IMR-90 (cell line): ENCODE data around the gene LIPJ. TPM values are rescaled to one million over a fixed set of nuclear protein-coding genes. Genes with fewer than 3 reads are reported as not detected.

ENCODE experiments used
- ATAC-seq: fragments of 200-7000 bp; cut with Tn5 transposase; 2 replicates; pipeline ENCODE4 v1.9.1; 2020; ENCODE audit warnings: low read depth, mild to moderate bottlenecking, moderate library complexity
- BruUV-seq: library from RNA; stranded (reverse); fragments of 400-500 nt; replicated peaks from 2 replicates; lab custom pipeline; 2021; lab: Mats Ljungman, UMichigan
- CTCF ChIA-PET: fragments of 300-600 bp; formaldehyde crosslinking; extraction: SDS; loops from one replicate; lab custom pipeline; 2021; ENCODE audit warnings: antibody characterized with exemption; lab: Yijun Ruan, JAX
- POLR2A ChIA-PET: fragments of 300-600 bp; sonication (Branson Sonifier 250); formaldehyde crosslinking; loops from one replicate; lab custom pipeline; 2022; ENCODE audit warnings: antibody characterized with exemption; ENCODE audit not compliant: unreplicated experiment; lab: Charles Lee
- DNase-seq: peaks from one replicate; pipeline ENCODE4 v3.0.0; 2013
- H2AFZ ChIP-seq: replicated peaks from 2 replicates; pipeline ENCODE3; 2013; ENCODE audit warnings: low read length, mild to moderate bottlenecking; ENCODE audit not compliant: poor library complexity
- H2AK5ac ChIP-seq: 2 replicates; pipeline ENCODE4 v1.6.1; 2013; ENCODE audit warnings: low read depth, low read length, inconsistent platforms
- H2AK9ac ChIP-seq: replicated peaks from 2 replicates; pipeline ENCODE3; 2013; ENCODE audit warnings: mild to moderate bottlenecking, low read depth, low read length, moderate library complexity; ENCODE audit not compliant: poor library complexity
- H2BK120ac ChIP-seq: 2 replicates; pipeline ENCODE4 v1.6.1; 2013; ENCODE audit warnings: low read depth, low read length, inconsistent platforms
- H2BK15ac ChIP-seq: 3 replicates; pipeline ENCODE4 v1.6.1; 2013; ENCODE audit warnings: low read depth, low read length, inconsistent platforms
- H2BK20ac ChIP-seq: 2 replicates; pipeline ENCODE4 v1.6.1; 2013; ENCODE audit warnings: low read depth, mild to moderate bottlenecking, inconsistent platforms, low read length, moderate library complexity
- H2BK5ac ChIP-seq: 2 replicates; pipeline ENCODE4 v1.6.1; 2013; ENCODE audit warnings: mild to moderate bottlenecking, low read depth, low read length, inconsistent platforms; ENCODE audit not compliant: poor library complexity, severe bottlenecking
- H3K14ac ChIP-seq: replicated peaks from 2 replicates; pipeline ENCODE4 v1.6.1; 2013; ENCODE audit warnings: low read depth, low read length, inconsistent platforms
- H3K18ac ChIP-seq: 2 replicates; pipeline ENCODE4 v1.6.1; 2013; ENCODE audit warnings: low read depth, low read length, control low read depth
- H3K23ac ChIP-seq: 2 replicates; pipeline ENCODE4 v1.6.1; 2013; ENCODE audit warnings: low read depth, low read length, inconsistent platforms
- H3K27ac ChIP-seq: 2 replicates; pipeline ENCODE4 v1.5.1; 2013; ENCODE audit warnings: mild to moderate bottlenecking, control low read depth, low read length; ENCODE audit not compliant: insufficient read depth
- H3K27me3 ChIP-seq: 2 replicates; pipeline ENCODE4 v1.6.1; 2013; ENCODE audit warnings: low read length; ENCODE audit not compliant: control insufficient read depth, insufficient read depth
- H3K36me3 ChIP-seq: 2 replicates; pipeline ENCODE4 v1.6.1; 2013; ENCODE audit warnings: low read length, mixed read lengths; ENCODE audit not compliant: control insufficient read depth, insufficient read depth
- H3K4ac ChIP-seq: 2 replicates; pipeline ENCODE4 v1.6.1; 2013; ENCODE audit warnings: low read depth, low read length, inconsistent platforms
- H3K4me1 ChIP-seq: 2 replicates; pipeline ENCODE4 v1.6.1; 2013; ENCODE audit warnings: low read length, mixed read lengths; ENCODE audit not compliant: control insufficient read depth, insufficient read depth
- H3K4me2 ChIP-seq: 2 replicates; pipeline ENCODE4 v1.6.1; 2013; ENCODE audit warnings: low read depth, mild to moderate bottlenecking, control low read depth, low read length, moderate library complexity
- H3K4me3 ChIP-seq: 2 replicates; pipeline ENCODE4 v1.5.1; 2013; ENCODE audit warnings: low read depth, mild to moderate bottlenecking, control low read depth, low read length, moderate library complexity; ENCODE audit not compliant: insufficient read depth
- H3K56ac ChIP-seq: 2 replicates; pipeline ENCODE4 v1.6.1; 2013; ENCODE audit warnings: low read length, inconsistent platforms; ENCODE audit not compliant: insufficient read depth; ENCODE audit errors: extremely low read depth
- H3K79me1 ChIP-seq, 2 experiments: 2 replicates each; pipeline ENCODE4 v1.6.1; 2013; ENCODE audit warnings: low read length in 2 of 2, inconsistent platforms in 1 of 2, low read depth in 1 of 2
- H3K9ac ChIP-seq: 2 replicates; pipeline ENCODE4 v1.6.1; 2013; ENCODE audit warnings: low read depth, low read length, control low read depth
- H3K9me1 ChIP-seq: 2 replicates; pipeline ENCODE4 v1.6.1; 2013; ENCODE audit warnings: low read length, inconsistent platforms; ENCODE audit not compliant: insufficient read depth
- H3K9me3 ChIP-seq: 2 replicates; pipeline ENCODE4 v1.6.1; 2013; ENCODE audit warnings: low read length; ENCODE audit not compliant: control insufficient read depth, insufficient read depth
- H4K20me1 ChIP-seq: 2 replicates; pipeline ENCODE4 v1.6.1; 2013; ENCODE audit warnings: low read length, inconsistent platforms; ENCODE audit not compliant: insufficient read depth
- H4K5ac ChIP-seq: 2 replicates; pipeline ENCODE4 v1.6.1; 2013; ENCODE audit warnings: mild to moderate bottlenecking, low read depth, low read length, control low read depth
- H4K8ac ChIP-seq, 2 experiments: 2 replicates each; pipeline ENCODE4 v1.6.1; 2013; ENCODE audit warnings: low read depth in 2 of 2, low read length in 2 of 2, control low read depth in 1 of 2, inconsistent platforms in 1 of 2
- H4K91ac ChIP-seq: 2 replicates; pipeline ENCODE4 v1.6.1; 2013; ENCODE audit warnings: low read depth, low read length, inconsistent platforms; ENCODE audit not compliant: insufficient read depth
- BHLHE40 ChIP-seq: fragments of 150-350 bp; IDR thresholded peaks from 2 replicates; pipeline ENCODE4 v1.6.1; 2016; ENCODE audit warnings: mild to moderate bottlenecking, low read depth, low read length
- CEBPB ChIP-seq: IDR thresholded peaks from 2 replicates; pipeline ENCODE4 v1.6.1; 2012; ENCODE audit warnings: low read depth, low read length, improper control_type of control experiment
- CHD1 ChIP-seq: IDR thresholded peaks from 2 replicates; pipeline ENCODE4 v1.6.1; 2012; ENCODE audit warnings: low read depth, low read length, improper control_type of control experiment
- ELK1 ChIP-seq: fragments of 150-350 bp; IDR thresholded peaks from 2 replicates; pipeline ENCODE4 v1.6.1; 2016; ENCODE audit warnings: low read depth, mild to moderate bottlenecking, low read length, moderate library complexity, borderline replicate concordance
- FOS ChIP-seq: fragments of 150-350 bp; IDR thresholded peaks from 2 replicates; pipeline ENCODE4 v1.6.1; 2016; ENCODE audit warnings: low read depth, low read length
- MAFK ChIP-seq: IDR thresholded peaks from 2 replicates; pipeline ENCODE4 v1.6.1; 2012; ENCODE audit warnings: low read depth, low read length, improper control_type of control experiment
- MAZ ChIP-seq: IDR thresholded peaks from 2 replicates; pipeline ENCODE4 v1.6.1; 2012; ENCODE audit warnings: low read depth, mild to moderate bottlenecking, low read length, improper control_type of control experiment, moderate library complexity, borderline replicate concordance
- MXI1 ChIP-seq: IDR thresholded peaks from 2 replicates; pipeline ENCODE4 v1.6.1; 2012; ENCODE audit warnings: low read depth, mild to moderate bottlenecking, low read length, moderate library complexity, borderline replicate concordance
- NFE2L2 ChIP-seq: fragments of 150-350 bp; IDR thresholded peaks from 2 replicates; pipeline ENCODE4 v1.6.1; 2016; ENCODE audit warnings: low read depth, mild to moderate bottlenecking, low read length
- RAD21 ChIP-seq: IDR thresholded peaks from 2 replicates; pipeline ENCODE4 v1.6.1; 2012; ENCODE audit warnings: low read length, improper control_type of control experiment
- RCOR1 ChIP-seq: IDR thresholded peaks from 2 replicates; pipeline ENCODE4 v1.6.1; 2012; ENCODE audit warnings: mild to moderate bottlenecking, low read length, improper control_type of control experiment; ENCODE audit not compliant: insufficient replicate concordance
- RFX5 ChIP-seq: IDR thresholded peaks from 2 replicates; pipeline ENCODE4 v1.8.0; 2012; ENCODE audit warnings: low read depth, mild to moderate bottlenecking, low read length, moderate library complexity
- SMC3 ChIP-seq: fragments of 150-350 bp; IDR thresholded peaks from 2 replicates; pipeline ENCODE4 v1.6.1; 2016; ENCODE audit warnings: low read depth, mild to moderate bottlenecking, antibody characterized with exemption, low read length, moderate library complexity
- WGBS, 2 experiments: methylation state at CpG; one replicate each; pipeline versions ENCODE4 v1.1.5 to v1.1.7; 2013; ENCODE audit warnings: missing lambda C conversion rate in 2 of 2; ENCODE audit not compliant: insufficient read length in 1 of 2; ENCODE audit errors: extremely low coverage in 2 of 2; 5-methylcytosine and 5-hydroxymethylcytosine counted together
- dilution Hi-C: fragments of 300-500 bp; cut with HindIII; formaldehyde crosslinking; loops from one replicate; pipeline ENCODE4 v1.14.3; 2018; ENCODE audit warnings: low sequenced_read_pairs; ENCODE audit not compliant: unreplicated experiment
- in situ Hi-C: fragments of 300-500 bp; cut with MboI; formaldehyde crosslinking; loops from 3 replicates; pipeline ENCODE4 v1.14.3; 2019; ENCODE audit warnings: low sequenced_read_pairs, inconsistent platforms, mixed read lengths
- intact Hi-C: fragments of 100-400 bp; cut with micrococcal nuclease; formaldehyde crosslinking; loops from 2 replicates; pipeline ENCODE4 v1.10.0; 2022
- polyA plus RNA-seq, 3 experiments: library from polyadenylated mRNA; depleted of rRNA; stranded (reverse); fragments of >200 nt; gene quantifications; 2 replicates each; pipeline ENCODE4 v1.2.3, GENCODE V29; 2012; ENCODE audit warnings: low replicate concordance in 1 of 3
- total RNA-seq: library from RNA; depleted of rRNA; stranded (reverse); fragments of >200 nt; gene quantifications from 2 replicates; pipeline ENCODE4 v1.2.3, GENCODE V29; 2012
- TF ChIP-seq, protein P1 (sequence below): conservative IDR thresholded peaks from 2 replicates; pipeline ENCODE4 v1.5.1; 2012; ENCODE audit warnings: mild to moderate bottlenecking, low read depth, low read length, improper control_type of control experiment

LIPJ gene
- total and polyA plus RNA-seq, 2 of the 4 experiments (the other 2 are of a cell fraction) = not detected

DNA sequence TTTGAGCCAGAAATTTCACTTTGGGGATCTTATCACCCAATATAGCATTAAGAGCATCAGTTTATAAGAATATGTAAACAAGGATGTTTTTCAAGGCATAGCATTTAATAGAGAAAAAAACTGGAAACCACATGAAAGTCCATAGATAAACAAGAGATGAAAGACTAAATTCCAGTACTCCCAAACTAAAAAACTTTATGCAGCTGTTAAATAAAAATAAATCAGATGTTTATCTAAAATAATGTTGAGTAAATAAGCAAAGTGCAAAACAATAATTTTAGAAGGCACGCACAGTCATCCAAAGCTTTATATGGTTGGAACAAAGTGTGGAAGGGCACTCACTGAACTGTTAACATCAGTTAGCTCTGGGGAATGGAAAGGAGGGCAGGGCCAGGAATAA is 24.4 kb upstream of the LIPJ start:
- no peaks in the 10 kb centered on the region for H4K20me1 ChIP-seq
- no peak overlapping the region for H2BK15ac ChIP-seq
- H3K79me1 ChIP-seq = no peaks in the 10 kb centered on the region
- POLR2A ChIA-PET = no interaction called here
- no peak overlapping the region for H3K56ac ChIP-seq
- no peak overlapping the region for H3K4me2 ChIP-seq
- H2AK9ac ChIP-seq = no peak overlapping the region
- dilution Hi-C loops = no loop called here
- in situ Hi-C loops = no loop called here
- H3K4me3 ChIP-seq = no peak overlapping the region
- H4K5ac ChIP-seq = no peak overlapping the region
- H3K27ac ChIP-seq = no peak overlapping the region
- H3K18ac ChIP-seq = no peak overlapping the region
- no peak overlapping the region for H4K91ac ChIP-seq
- no peak overlapping the region for H3K23ac ChIP-seq
- H3K9me3 ChIP-seq = no peaks in the 10 kb centered on the region
- H2AFZ ChIP-seq = no peak overlapping the region
- H3K9ac ChIP-seq = no peak overlapping the region
- no CpG with 5 or more reads among the region's 1 CpG for WGBS, 2 experiments
- H2BK120ac ChIP-seq = no peak overlapping the region
- no peak for DNase-seq
- intact Hi-C loops = no loop called here
- no peak overlapping the region for H2AK5ac ChIP-seq
- no peak overlapping the region for H3K14ac ChIP-seq
- CTCF ChIA-PET = interaction anchor here (0.6 kb wide), 1 partner anchor 20 kb away, joined by 3 read pairs; no protein-coding TSS in a partner anchor
- H3K27me3 ChIP-seq = no peaks in the 10 kb centered on the region; the same call in 1 of the 2 replicates
- H3K4ac ChIP-seq = no peak overlapping the region
- no peak for ATAC-seq
- no TSS peak for BruUV-seq
- no peaks in the 10 kb centered on the region for H3K36me3 ChIP-seq
- H4K8ac ChIP-seq = no peak overlapping the region
- no peaks in the 10 kb centered on the region for H3K9me1 ChIP-seq
- no peak overlapping the region for H2BK20ac ChIP-seq
- TF ChIP-seq SMC3 (no peak), RFX5 (no peak), CEBPB (no peak), MAZ (no peak), RCOR1 (no peak), ELK1 (no peak), MAFK (no peak), CHD1 (no peak), MXI1 (no peak), NFE2L2 (no peak), RAD21 (no peak), BHLHE40 (no peak), FOS (no peak)
- TF ChIP-seq, protein P1, sequence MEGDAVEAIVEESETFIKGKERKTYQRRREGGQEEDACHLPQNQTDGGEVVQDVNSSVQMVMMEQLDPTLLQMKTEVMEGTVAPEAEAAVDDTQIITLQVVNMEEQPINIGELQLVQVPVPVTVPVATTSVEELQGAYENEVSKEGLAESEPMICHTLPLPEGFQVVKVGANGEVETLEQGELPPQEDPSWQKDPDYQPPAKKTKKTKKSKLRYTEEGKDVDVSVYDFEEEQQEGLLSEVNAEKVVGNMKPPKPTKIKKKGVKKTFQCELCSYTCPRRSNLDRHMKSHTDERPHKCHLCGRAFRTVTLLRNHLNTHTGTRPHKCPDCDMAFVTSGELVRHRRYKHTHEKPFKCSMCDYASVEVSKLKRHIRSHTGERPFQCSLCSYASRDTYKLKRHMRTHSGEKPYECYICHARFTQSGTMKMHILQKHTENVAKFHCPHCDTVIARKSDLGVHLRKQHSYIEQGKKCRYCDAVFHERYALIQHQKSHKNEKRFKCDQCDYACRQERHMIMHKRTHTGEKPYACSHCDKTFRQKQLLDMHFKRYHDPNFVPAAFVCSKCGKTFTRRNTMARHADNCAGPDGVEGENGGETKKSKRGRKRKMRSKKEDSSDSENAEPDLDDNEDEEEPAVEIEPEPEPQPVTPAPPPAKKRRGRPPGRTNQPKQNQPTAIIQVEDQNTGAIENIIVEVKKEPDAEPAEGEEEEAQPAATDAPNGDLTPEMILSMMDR = no peak
- H3K4me1 ChIP-seq = no peaks in the 10 kb centered on the region; the same call in 1 of the 2 replicates
- no peak overlapping the region for H2BK5ac ChIP-seq
